Pulmonary artery endothelial cell (primary cell): ENCODE results near the gene HGD. TPM values are rescaled to one million over a fixed set of nuclear protein-coding genes. Genes with fewer than 3 reads are reported as not detected.
A peak's percentile ranks its signal among the peaks of the same experiment; 100 is the strongest.
"Not testable (repeated sequence)": the region's sequence is repeated elsewhere in the genome, so short reads cannot be mapped to it uniquely, and the experiment has no call there.

Experiments
- DNase-seq: peaks from one replicate; pipeline ENCODE4 v3.0.0-alpha.2; 2011; ENCODE audit warnings: low read depth, low spot score
- total RNA-seq: library from RNA; depleted of rRNA; stranded (reverse); fragments of >200 nt; gene quantifications from 2 replicates; pipeline ENCODE4 v1.2.3, GENCODE V29; 2014

HGD gene
- total RNA-seq, 1 donor from 2014 or later: 0.26 TPM

DNA sequence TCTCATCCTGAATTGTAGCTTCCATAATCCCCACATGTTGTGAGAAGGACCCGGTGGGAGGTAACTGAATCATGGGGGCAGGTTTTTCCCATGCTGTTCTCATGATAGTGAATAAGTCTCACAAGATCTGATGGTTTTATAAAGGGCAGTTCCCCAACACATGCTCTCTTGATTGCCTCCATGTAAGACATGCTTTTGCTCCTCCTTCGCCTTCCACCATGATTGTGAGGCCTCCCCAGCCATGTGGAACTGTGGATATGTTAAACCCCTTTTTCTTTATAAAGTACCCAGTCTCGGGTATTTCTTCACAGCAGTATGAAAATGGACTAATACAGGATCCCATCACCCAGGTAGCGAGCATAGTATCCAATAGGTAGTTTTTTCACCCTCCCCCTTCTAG lies 43.2 kb downstream of the HGD start:
- not testable (repeated sequence) for DNase-seq

DNA sequence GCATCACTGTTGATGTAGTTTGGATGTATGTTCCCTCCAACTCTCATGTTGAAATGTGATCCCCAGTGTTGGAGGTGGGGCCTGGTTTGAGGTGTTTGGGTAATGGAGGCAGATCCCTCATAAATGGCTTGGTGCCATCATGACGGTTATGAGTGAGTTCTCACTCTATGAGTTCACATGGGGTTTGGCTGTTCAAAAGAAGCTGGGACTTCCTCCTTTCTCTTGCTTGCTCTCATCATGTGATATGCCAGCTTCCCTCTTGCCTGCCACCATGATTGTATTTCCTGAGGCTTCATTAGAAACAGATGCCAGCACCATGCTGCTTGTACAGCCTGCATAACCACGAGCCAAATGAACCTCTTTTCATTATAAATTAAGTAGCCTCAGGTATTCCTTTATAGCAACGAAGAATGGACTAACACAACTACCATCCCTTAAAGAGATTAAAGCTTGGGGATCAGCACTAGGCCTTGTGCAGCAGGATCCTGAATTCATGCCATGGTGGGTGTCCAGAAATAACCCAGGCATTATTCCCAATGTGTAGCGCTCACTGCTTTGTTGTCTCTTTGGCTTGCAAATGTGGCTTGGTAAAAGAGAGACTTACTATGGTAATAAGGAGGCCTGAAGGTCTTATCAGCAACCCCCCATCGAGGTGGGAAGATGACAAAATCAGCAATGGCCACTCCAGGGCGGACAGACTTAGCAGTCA lies 44.0 kb downstream of the HGD start:
- DNase-seq: no peak

- no peak for DNase-seq
These were observed 45.1 kb downstream of the HGD start for GRCh38 chr3:120636795-120637401.

GRCh38 chr3:120634539-120634938 lies 47.5 kb downstream of the HGD start:
- no peak for DNase-seq

DNA sequence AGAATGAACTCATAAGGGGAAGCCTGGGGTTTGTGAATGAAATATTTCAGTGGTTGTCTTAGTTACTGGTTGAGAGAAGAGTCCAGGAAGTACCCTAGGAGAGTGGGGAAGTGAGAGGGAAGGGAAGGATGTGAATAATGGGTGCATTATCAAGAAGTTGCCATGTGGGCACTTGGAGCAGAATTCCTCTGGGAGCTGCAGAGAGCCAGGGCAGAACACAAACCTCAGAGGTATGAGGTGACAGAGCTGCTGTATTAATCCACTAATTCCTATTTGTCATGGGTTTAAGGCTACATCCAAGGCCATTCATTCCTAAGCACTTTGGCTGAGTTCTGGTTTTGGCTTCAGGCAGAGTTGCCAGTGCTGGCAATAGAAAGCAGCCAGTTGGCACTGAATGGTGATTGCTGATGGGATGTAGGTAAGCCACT lies 56.9 kb downstream of the HGD start:
- no peak for DNase-seq

DNA sequence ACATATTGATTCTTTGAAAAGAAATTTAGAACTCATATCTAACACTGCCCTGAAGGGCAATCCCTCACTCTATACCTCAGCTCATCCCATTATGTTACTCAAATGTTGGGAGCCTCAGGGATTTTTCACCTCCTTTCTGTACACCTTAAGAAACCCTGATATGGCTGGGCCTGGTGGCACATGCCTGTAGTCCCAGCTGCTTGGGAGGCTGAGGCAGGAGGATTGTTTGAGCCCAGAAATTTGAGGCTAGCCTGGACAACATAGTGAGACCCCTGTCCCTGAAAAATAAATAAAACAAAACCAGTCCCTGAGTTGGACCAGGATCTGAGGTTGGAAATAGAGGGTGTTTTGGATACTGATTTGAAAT lies 58.3 kb downstream of the HGD start:
- no peak for DNase-seq

DNA sequence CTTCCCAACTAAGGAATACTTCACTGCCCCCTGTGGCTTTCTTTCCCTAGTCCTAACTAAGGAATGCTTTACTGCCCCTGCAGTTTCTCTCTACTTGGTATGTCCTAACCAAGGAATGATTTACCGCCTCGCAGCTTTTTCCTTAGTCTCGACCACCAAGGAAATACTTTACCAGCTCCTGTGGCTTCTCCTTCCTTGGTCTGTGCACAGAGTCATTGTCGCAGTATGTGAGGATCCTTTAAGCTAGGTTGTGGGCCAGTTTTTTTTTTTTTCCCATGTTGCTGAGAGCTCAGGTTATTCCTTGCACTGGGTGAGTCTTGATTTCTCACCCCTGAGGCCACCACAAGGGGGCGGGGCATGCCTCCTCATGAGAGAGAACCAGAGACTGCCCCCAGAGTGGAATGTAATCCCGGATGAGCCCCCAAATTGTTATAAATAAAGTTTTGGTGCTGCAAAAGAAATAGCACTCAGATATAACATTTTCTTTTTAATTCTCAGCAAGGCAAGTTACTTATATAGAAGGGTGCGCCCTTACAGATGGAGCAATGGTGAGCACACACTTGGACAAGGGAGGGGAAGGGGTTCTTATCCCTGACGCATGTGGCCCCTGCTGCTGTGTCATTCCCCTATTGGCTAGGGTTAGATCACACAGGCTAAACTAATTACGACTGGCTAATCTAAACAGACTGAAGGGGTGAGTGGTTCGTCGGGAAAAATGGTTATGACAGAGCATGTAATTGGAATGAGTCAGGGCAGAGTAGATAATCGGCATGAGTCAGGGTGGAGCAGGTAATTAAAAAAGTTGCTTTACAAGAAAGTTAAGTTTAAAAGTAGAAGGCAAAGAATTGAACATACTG lies 58.9 kb downstream of the HGD start:
- DNase-seq: no peak

GRCh38 chr3:120622457-120622856 lies 59.6 kb downstream of the HGD start:
- no peak for DNase-seq

GRCh38 chr3:120616745-120617144 lies 65.3 kb downstream of the HGD start:
- not testable (repeated sequence) for DNase-seq

GRCh38 chr3:120615847-120616609 lies 66.0 kb downstream of the HGD start:
- peak; percentile 37 for DNase-seq

GRCh38 chr3:120614765-120615164 lies 67.3 kb downstream of the HGD start:
- DNase-seq: no peak

DNA sequence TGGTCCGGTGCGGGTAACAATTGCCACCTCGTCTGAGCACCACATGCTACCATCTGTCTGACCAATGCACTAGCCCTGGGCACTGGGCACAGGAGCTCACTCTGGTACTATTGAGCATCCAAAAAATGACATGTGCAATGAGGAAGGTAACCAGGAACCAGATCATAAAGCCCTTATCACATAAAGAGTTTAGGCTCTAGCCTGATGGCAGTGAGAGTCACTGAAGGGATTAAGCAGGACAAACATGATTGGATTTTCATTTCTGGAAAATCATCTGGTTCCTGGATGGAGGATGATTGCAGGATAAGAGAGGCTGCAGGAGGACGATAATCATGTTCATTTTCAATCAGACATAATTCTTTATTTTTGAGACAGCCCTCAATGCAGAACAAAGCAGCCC lies 73.5 kb downstream of the HGD start:
- DNase-seq: no peak

- DNase-seq: no peak
These were observed 77.3 kb downstream of the HGD start for GRCh38 chr3:120604784-120605183.

DNA sequence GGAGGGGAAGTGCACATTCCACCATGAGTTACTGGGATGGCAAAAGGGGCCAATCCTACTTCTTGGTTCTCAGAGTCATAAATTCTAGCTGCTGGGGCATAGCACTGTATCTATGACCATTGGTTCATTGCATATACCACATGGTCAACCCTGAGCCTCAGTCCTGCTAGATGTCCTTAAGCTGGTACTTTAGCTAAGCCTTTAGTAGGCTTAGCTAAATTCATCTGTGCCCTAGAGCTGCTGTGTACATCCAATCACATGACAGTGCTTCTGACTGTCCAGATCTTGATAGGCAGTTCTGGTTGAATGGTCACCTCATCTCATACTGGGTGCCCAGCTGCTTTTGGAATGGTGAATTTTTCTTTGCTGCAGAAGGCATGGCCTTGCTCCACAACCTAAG lies 77.7 kb downstream of the HGD start:
- DNase-seq: no peak

GRCh38 chr3:120602682-120603081 lies 79.4 kb downstream of the HGD start:
- DNase-seq: no peak

DNA sequence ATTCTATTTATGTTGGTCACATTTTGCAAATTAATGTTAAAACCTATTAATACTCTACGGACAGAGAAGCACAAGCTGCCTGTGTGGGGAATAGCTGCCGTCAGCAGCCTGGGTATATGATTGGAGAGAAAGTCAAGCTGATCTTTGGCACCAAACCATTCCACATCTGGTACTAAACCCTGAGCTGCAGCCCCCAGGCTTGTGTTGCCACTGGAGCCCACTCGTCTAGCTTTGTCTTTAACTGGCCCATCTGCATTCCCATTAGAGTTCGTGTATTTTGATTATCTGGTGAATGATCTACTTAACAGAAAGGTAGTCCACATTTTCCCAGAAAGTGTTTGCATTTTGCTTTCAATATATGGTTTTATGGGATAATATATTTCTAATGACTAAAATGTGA lies 80.5 kb downstream of the HGD start:
- DNase-seq: no peak

DNA sequence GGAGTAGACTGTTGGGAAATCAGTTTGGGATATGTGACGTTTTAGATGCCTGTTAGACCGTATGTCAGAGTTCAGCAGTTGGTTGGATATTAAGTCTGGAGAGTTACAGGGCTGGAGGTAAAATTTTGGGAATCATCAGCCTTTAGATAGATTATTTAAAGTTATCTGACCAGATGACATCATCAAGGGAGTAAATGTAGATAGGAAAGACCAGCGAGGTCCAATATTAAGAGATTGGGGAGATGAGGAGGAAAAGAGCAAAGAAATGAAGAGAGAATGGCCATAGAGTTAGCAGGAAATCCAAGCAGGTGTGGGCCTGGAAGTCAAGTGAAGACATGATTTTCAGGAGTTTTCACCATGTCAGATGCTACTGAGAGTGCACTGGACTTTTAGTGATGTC lies 82.8 kb downstream of the HGD start:
- no peak for DNase-seq

GRCh38 chr3:120597445-120598049 lies 84.5 kb downstream of the HGD start:
- DNase-seq: no peak

DNA sequence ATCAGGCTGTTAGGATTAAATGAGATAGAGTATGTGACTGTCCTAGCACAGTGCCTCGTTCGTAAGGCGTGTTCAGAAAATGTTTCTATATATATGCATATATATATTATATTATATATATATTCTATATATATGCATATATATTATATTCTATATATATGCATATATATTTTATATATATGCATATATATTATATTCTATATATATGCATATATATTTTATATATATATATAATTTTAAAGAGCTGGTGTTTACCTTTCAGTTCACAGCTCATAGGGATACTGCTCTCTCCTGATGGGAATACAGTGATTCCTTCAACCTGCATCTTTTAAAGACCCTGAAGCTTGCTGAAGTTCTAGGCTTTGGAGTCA lies 85.2 kb downstream of the HGD start:
- no peak for DNase-seq

GRCh38 chr3:120596116-120596852 lies 85.8 kb downstream of the HGD start, which contains the start of gene NDUFB4:
NDUFB4 (plus strand) TSS chr3:120596336; CDS start chr3:120596360, 24 bp downstream.
- peak; percentile 95 for DNase-seq

- no peak for DNase-seq
These were observed 86.3 kb downstream of the HGD start for GRCh38 chr3:120595788-120596115.
